GM12878 (cell line): ENCODE measurements around the gene NPR3. TPM values are rescaled to one million over a fixed set of nuclear protein-coding genes. Genes with fewer than 3 reads are reported as not detected.

Experiments
- ATAC-seq: fragments of 200-7000 bp; cut with Tn5 transposase; 3 replicates; pipeline ENCODE4 v1.9.1; 2020; ENCODE audit warnings: mild to moderate bottlenecking, moderate library complexity
- BruUV-seq: library from RNA; stranded (reverse); fragments of 400-500 nt; replicated peaks from 2 replicates; lab custom pipeline; 2021; lab: Mats Ljungman, UMichigan
- CTCF ChIA-PET: fragments of 300-600 bp; sonication (Branson Sonifier 250); formaldehyde crosslinking; extraction: SDS; loops from one replicate; lab custom pipeline; 2021; ENCODE audit warnings: inconsistent platforms; lab: Yijun Ruan, JAX
- POLR2A ChIA-PET: fragments of 350-600 bp; formaldehyde crosslinking; extraction: SDS; loops from one replicate; lab custom pipeline; 2021; ENCODE audit warnings: inconsistent platforms; lab: Charles Lee
- RAD21 ChIA-PET: fragments of 300-600 bp; sonication (Branson Sonifier 250); formaldehyde crosslinking; loops from one replicate; lab custom pipeline; 2023; ENCODE audit warnings: antibody characterized with exemption; ENCODE audit not compliant: unreplicated experiment; lab: Charles Lee
- SMC1A ChIA-PET: fragments of 300-600 bp; sonication (Branson Sonifier 250); formaldehyde crosslinking; loops from one replicate; lab custom pipeline; 2023; ENCODE audit not compliant: unreplicated experiment, uncharacterized antibody; lab: Charles Lee
- DNase-seq: peaks from one replicate; pipeline ENCODE4 v3.0.0-alpha.2; 2011; ENCODE audit warnings: low read depth, low spot score
- FAIRE-seq: peaks from 3 replicates; lab custom pipeline; 2011; peaks lifted over from hg19 to GRCh38; lab: Jason Lieb, UNC
- H2AFZ ChIP-seq: 2 replicates; pipeline ENCODE4 v1.6.0; 2011; ENCODE audit warnings: low read depth, low read length, control low read depth; ENCODE audit not compliant: control insufficient read depth
- H3K27ac ChIP-seq: 2 replicates; pipeline ENCODE4 v1.5.1; 2011; ENCODE audit warnings: control low read depth; ENCODE audit not compliant: control insufficient read depth, insufficient read depth
- H3K27me3 ChIP-seq, 2 experiments: replicated peaks in 1 of 2; 2 replicates each; pipeline versions ENCODE4 v1.6.0 to v1.6.1; 2011; ENCODE audit warnings: low read length in 1 of 2; ENCODE audit not compliant: control insufficient read depth in 2 of 2, insufficient read depth in 2 of 2
- H3K36me3 ChIP-seq, 2 experiments: 2 replicates each; pipeline ENCODE4 v1.5.1; 2011; ENCODE audit warnings: low read length in 1 of 2; ENCODE audit not compliant: control insufficient read depth in 2 of 2, insufficient read depth in 2 of 2
- H3K4me1 ChIP-seq: 2 replicates; pipeline ENCODE4 v1.6.1; 2011; ENCODE audit warnings: mild to moderate bottlenecking, low read length, moderate library complexity, mixed read lengths; ENCODE audit not compliant: control insufficient read depth, insufficient read depth
- H3K4me2 ChIP-seq: 2 replicates; pipeline ENCODE4 v1.6.0; 2011; ENCODE audit warnings: control low read depth; ENCODE audit not compliant: control insufficient read depth, insufficient read depth
- H3K4me3 ChIP-seq: fragments of 200-600 bp; sonication (generic); 2 replicates; pipeline ENCODE4 v1.5.1; 2016
- H3K79me2 ChIP-seq: 2 replicates; pipeline ENCODE4 v1.6.0; 2011; ENCODE audit warnings: low read length; ENCODE audit not compliant: control insufficient read depth, insufficient read depth
- H3K9ac ChIP-seq: 2 replicates; pipeline ENCODE4 v1.8.0; 2011; ENCODE audit warnings: low read length, control low read depth, mixed read lengths; ENCODE audit not compliant: control insufficient read depth, insufficient read depth
- H3K9me3 ChIP-seq: replicated peaks from 3 replicates; pipeline ENCODE4 v1.5.1; 2011; ENCODE audit warnings: mild to moderate bottlenecking, low read length; ENCODE audit not compliant: control insufficient read depth, insufficient read depth
- H4K20me1 ChIP-seq: 2 replicates; pipeline ENCODE4 v1.6.0; 2011; ENCODE audit not compliant: control insufficient read depth, insufficient read depth
- ATF7 ChIP-seq: fragments of 450-650 bp; IDR thresholded peaks from 2 replicates; pipeline ENCODE4 v1.6.1; 2016; ENCODE audit warnings: low read depth, mild to moderate bottlenecking
- CHD2 ChIP-seq: IDR thresholded peaks from 2 replicates; pipeline ENCODE4 v1.6.1; 2011; ENCODE audit warnings: low read depth, low read length, improper control_type of control experiment, borderline replicate concordance
- CTCF ChIP-seq, 3 experiments: IDR thresholded peaks in 2 of 3; conservative IDR thresholded peaks in 1 of 3; 2 replicates each; pipeline ENCODE4 v1.5.1; 2011; ENCODE audit warnings: low read depth in 3 of 3, low read length in 3 of 3, mild to moderate bottlenecking in 3 of 3, control low read depth in 2 of 3, moderate library complexity in 2 of 3, inconsistent platforms in 1 of 3, mixed read lengths in 1 of 3; ENCODE audit not compliant: control insufficient read depth in 2 of 3, insufficient read depth in 1 of 3; ENCODE audit errors: extremely low read depth in 1 of 3
- FOXM1 ChIP-seq: IDR thresholded peaks from 2 replicates; pipeline ENCODE4 v1.6.1; 2012; ENCODE audit warnings: low read depth, mild to moderate bottlenecking, inconsistent platforms, low read length, moderate library complexity
- GABPA ChIP-seq: IDR thresholded peaks from 2 replicates; pipeline ENCODE4 v1.6.1; 2014; ENCODE audit warnings: antibody characterized with exemption, low read depth, mild to moderate bottlenecking, inconsistent platforms
- HDGF ChIP-seq: fragments of 450-650 bp; IDR thresholded peaks from 2 replicates; pipeline ENCODE4 v1.6.1; 2016; ENCODE audit warnings: antibody characterized with exemption
- IKZF2 ChIP-seq, 2 experiments: fragments of 450-650 bp; IDR thresholded peaks; 2 replicates each; pipeline ENCODE4 v1.6.1; 2017; ENCODE audit warnings: mild to moderate bottlenecking in 2 of 2, moderate library complexity in 2 of 2
- JUNB ChIP-seq: IDR thresholded peaks from 2 replicates; pipeline ENCODE4 v1.6.1; 2016; ENCODE audit warnings: antibody characterized with exemption, mild to moderate bottlenecking
- JUND ChIP-seq: IDR thresholded peaks from 2 replicates; pipeline ENCODE4 v1.6.1; 2012; ENCODE audit warnings: low read depth, mild to moderate bottlenecking, low read length, improper control_type of control experiment, moderate library complexity
- MAX ChIP-seq: IDR thresholded peaks from 2 replicates; pipeline ENCODE4 v1.6.1; 2012; ENCODE audit warnings: low read depth, low read length, improper control_type of control experiment
- MEF2A ChIP-seq: IDR thresholded peaks from 2 replicates; pipeline ENCODE4 v1.6.1; 2011; ENCODE audit warnings: low read depth, mild to moderate bottlenecking, low read length, moderate library complexity; ENCODE audit not compliant: insufficient read depth
- POLR2AphosphoS2 ChIP-seq: IDR thresholded peaks from 2 replicates; pipeline ENCODE4 v1.6.1; 2011; ENCODE audit warnings: low read depth, mild to moderate bottlenecking, low read length, improper control_type of control experiment, moderate library complexity
- POU2F2 ChIP-seq: IDR thresholded peaks from 3 replicates; pipeline ENCODE4 v1.6.1; 2011; ENCODE audit warnings: low read depth, mild to moderate bottlenecking, low read length, borderline replicate concordance
- WGBS: methylation state at CpG from one replicate; pipeline ENCODE4 v1.1.6; 2016; ENCODE audit warnings: low lambda C conversion rate; ENCODE audit not compliant: insufficient replicate concordance, insufficient coverage; ENCODE audit errors: missing lambda C conversion rate; 5-methylcytosine and 5-hydroxymethylcytosine counted together
- in situ Hi-C: fragments of 300-500 bp; cut with MboI; formaldehyde crosslinking; loops from 9 replicates; pipeline ENCODE4 v1.14.3; 2018; ENCODE audit warnings: mixed read lengths
- intact Hi-C: fragments of 100-400 bp; cut with micrococcal nuclease; formaldehyde crosslinking; loops from one replicate; pipeline ENCODE4 v1.14.2; 2022; ENCODE audit not compliant: unreplicated experiment
- polyA plus RNA-seq, 11 experiments: library from polyadenylated mRNA; depleted of rRNA in 4 of 11; unstranded in 6 of 11; stranded (reverse) in 5 of 11; fragments of >200 nt; fragmentation: Nextera tagmentation in 4 of 11; fragmentation: Illumina TruSeq in 1 of 11; extraction: Ambion mirVana in 4 of 11; extraction: Trizol in 1 of 11; gene quantifications; 1 replicate in 1 of 11; 2 replicates in 10 of 11; pipeline versions ENCODE4 v1.2.1 to v1.2.3, GENCODE V29; 2011 to 2016; ENCODE audit warnings: inconsistent platforms in 2 of 11, missing spikeins in 2 of 11, low read depth in 1 of 11
- total RNA-seq, 4 experiments: library from RNA; depleted of rRNA in 3 of 4; stranded (reverse); fragments of >200 nt in 3 of 4; fragmentation: Illumina TruSeq in 1 of 4; extraction: Trizol in 1 of 4; gene quantifications; 2 replicates each; pipeline versions ENCODE4 v1.2.1 to v1.2.3, GENCODE V29; 2013 to 2021

NPR3 gene
- total and polyA plus RNA-seq, 10 of the 15 experiments (the other 5 are each of a cell fraction or from before 2014, with no cell fraction given) = 0.01 to 0.37 (median 0.14) TPM; not detected in 7

- no peak overlapping the region for H3K27ac ChIP-seq
- no peak for DNase-seq
- TF ChIP-seq JUND (no peak), GABPA (no peak), IKZF2 (IDR thresholded peaks at IDR 0.05) (no peak), FOXM1 (no peak), JUNB (no peak), MEF2A (no peak), MAX (no peak), HDGF (no peak), POU2F2 (no peak), CTCF (IDR thresholded peaks at IDR 0.05 in 2 of 3, conservative IDR thresholded peaks at IDR 0.05 in 1 of 3; ENCODE audit: control insufficient read depth in 2 of 3, extremely low read depth in 1 of 3, insufficient read depth in 1 of 3, low read depth in 3 of 3, low read length in 3 of 3) (no peak), CHD2 (no peak), ATF7 (no peak), POLR2AphosphoS2 (no peak)
- TF ChIP-seq, all 136 proteins: peak for 0
- Histone ChIP-seq H4K20me1 (no peaks in the 10 kb centered on the region), H3K79me2 (no peaks in the 10 kb centered on the region), H3K36me3 (no peaks in the 10 kb centered on the region), H3K4me1 (no peaks in the 10 kb centered on the region), H2AFZ (no peak overlapping the region), H3K9me3 (no peaks in the 10 kb centered on the region; the same call in 2 of the 3 replicates), H3K27me3 (no peaks in the 10 kb centered on the region), H3K4me2 (no peak overlapping the region), H3K9ac (no peak overlapping the region), H3K4me3 (no peak overlapping the region)
- POLR2A ChIA-PET = no interaction called here
- no peak for ATAC-seq
- SMC1A ChIA-PET = no interaction called here
- intact Hi-C loops = no loop called here
- RAD21 ChIA-PET = no interaction called here
- BruUV-seq = no TSS peak
- in situ Hi-C loops = no loop called here
- CTCF ChIA-PET = no interaction called here
- FAIRE-seq = no peak
- WGBS = 35% methylated on average over 11 of the region's 11 CpGs
Measured at GRCh38 chr5:32668552-32668951, 42.6 kb upstream of the NPR3 start.
